Liver (tissue), 9 donors: Measurements from ENCODE around the gene GRID1. TPM values are rescaled to one million over a fixed set of nuclear protein-coding genes. Genes with fewer than 3 reads are reported as not detected.

Source experiments
- DNase-seq: peaks from one replicate; pipeline ENCODE4 v3.0.0-alpha.2; 2017; ENCODE audit warnings: low spot score
- H3K27ac ChIP-seq, 2 donors: one replicate each; pipeline ENCODE4 v1.7.0; 2013; ENCODE audit warnings: inconsistent platforms in 2 of 2, low read length in 2 of 2, control low read depth in 1 of 2, low read depth in 1 of 2, mild to moderate bottlenecking in 1 of 2
- H3K27me3 ChIP-seq, 4 donors: one replicate each; pipeline versions ENCODE4 v1.6.1 to v1.7.0; 2013; ENCODE audit warnings: low read length in 3 of 4, inconsistent platforms in 1 of 4, mild to moderate bottlenecking in 1 of 4, moderate library complexity in 1 of 4; ENCODE audit not compliant: control insufficient read depth in 4 of 4, insufficient read depth in 4 of 4
- H3K36me3 ChIP-seq, 4 donors: one replicate each; pipeline versions ENCODE4 v1.6.1 to v1.7.0; 2013; ENCODE audit warnings: low read length in 3 of 4, mild to moderate bottlenecking in 3 of 4, low read depth in 1 of 4, moderate library complexity in 1 of 4; ENCODE audit not compliant: control insufficient read depth in 4 of 4, insufficient read depth in 3 of 4
- H3K4me1 ChIP-seq, 4 donors: one replicate each; pipeline versions ENCODE4 v1.6.1 to v1.7.0; 2013; ENCODE audit warnings: low read length in 3 of 4, mild to moderate bottlenecking in 3 of 4, moderate library complexity in 1 of 4; ENCODE audit not compliant: control insufficient read depth in 4 of 4, insufficient read depth in 4 of 4
- H3K4me3 ChIP-seq, 3 donors: one replicate each; pipeline versions ENCODE4 v1.6.1 to v1.7.0; 2013; ENCODE audit warnings: low read length in 3 of 3, control low read depth in 1 of 3, low read depth in 1 of 3, mild to moderate bottlenecking in 1 of 3
- H3K9ac ChIP-seq, 2 donors: one replicate each; pipeline ENCODE4 v1.7.0; 2013; ENCODE audit warnings: low read length in 2 of 2, mild to moderate bottlenecking in 2 of 2, moderate library complexity in 2 of 2, control low read depth in 1 of 2, low read depth in 1 of 2
- H3K9me3 ChIP-seq, 4 donors: one replicate each; pipeline versions ENCODE4 v1.6.1 to v1.7.0; 2013; ENCODE audit warnings: low read length in 3 of 4; ENCODE audit not compliant: control insufficient read depth in 4 of 4
- ATF3 ChIP-seq: IDR thresholded peaks from 2 replicates; pipeline ENCODE4 v1.6.1; 2016; ENCODE audit warnings: antibody characterized with exemption
- CTCF ChIP-seq: fragments of 150-350 bp; IDR thresholded peaks from 2 replicates; pipeline ENCODE4 v1.5.1; 2017; ENCODE audit warnings: improper control_type of control experiment, low read depth, low read length; ENCODE audit not compliant: missing input control
- FOXA1 ChIP-seq: IDR thresholded peaks from 2 replicates; pipeline ENCODE4 v1.6.1; 2016; ENCODE audit warnings: antibody characterized with exemption
- HNF4G ChIP-seq: IDR thresholded peaks from 2 replicates; pipeline ENCODE4 v1.6.1; 2016; ENCODE audit warnings: antibody characterized with exemption
- JUND ChIP-seq, 2 donors: IDR thresholded peaks; 2 replicates each; pipeline ENCODE4 v1.6.1; 2016; ENCODE audit warnings: antibody characterized with exemption in 2 of 2
- NR2F2 ChIP-seq: IDR thresholded peaks from 2 replicates; pipeline ENCODE4 v1.6.1; 2016; ENCODE audit warnings: antibody characterized with exemption
- RAD21 ChIP-seq, 2 donors: IDR thresholded peaks; 2 replicates each; pipeline ENCODE4 v1.6.1; 2016; ENCODE audit warnings: antibody characterized with exemption in 2 of 2, mild to moderate bottlenecking in 2 of 2
- REST ChIP-seq: IDR thresholded peaks from 2 replicates; pipeline ENCODE4 v1.6.1; 2016; ENCODE audit warnings: antibody characterized with exemption, mild to moderate bottlenecking
- SP1 ChIP-seq: IDR thresholded peaks from 2 replicates; pipeline ENCODE4 v1.6.1; 2018; ENCODE audit warnings: antibody characterized with exemption, mild to moderate bottlenecking
- TAF1 ChIP-seq: conservative IDR thresholded peaks from 2 replicates; pipeline ENCODE4 v1.6.1; 2016; ENCODE audit warnings: antibody characterized with exemption, mild to moderate bottlenecking
- YY1 ChIP-seq: IDR thresholded peaks from 2 replicates; pipeline ENCODE4 v1.6.1; 2016; ENCODE audit warnings: antibody characterized with exemption, mild to moderate bottlenecking
- ZBTB33 ChIP-seq: IDR thresholded peaks from 2 replicates; pipeline ENCODE4 v1.6.1; 2016; ENCODE audit warnings: antibody characterized with exemption
- WGBS: extraction: QIAGEN DNeasy Blood & Tissue Kit; methylation state at CpG from one replicate; pipeline ENCODE4 v1.1.7; 2013; 5-methylcytosine and 5-hydroxymethylcytosine counted together
- polyA plus RNA-seq, 2 donors: library from polyadenylated mRNA; stranded (reverse) in 1 of 2; unstranded in 1 of 2; fragments of 200-250 nt in 1 of 2; fragments of >200 nt in 1 of 2; fragmentation: Nextera tagmentation in 1 of 2; extraction: Ambion mirVana in 1 of 2; gene quantifications; one replicate each; pipeline versions ENCODE4 v1.2.1 to v1.2.3, GENCODE V29; 2013 to 2015
- total RNA-seq, 2 donors: library from RNA; depleted of rRNA; stranded (reverse); fragments of >200 nt; gene quantifications; one replicate each; pipeline ENCODE4 v1.2.3, GENCODE V29; 2014
- donor health status: healthy.
- donor health status: healthy.
- donor health status: healthy.
- donor health status: healthy.
- donor health status: healthy.

Gene GRID1
- total and polyA plus RNA-seq, 4 donors, result 0.09 to 0.17 (median 0.14) TPM; not detected in 1

- TF ChIP-seq REST (no peak), JUND (IDR thresholded peaks at IDR 0.05) (no peak), RAD21 (IDR thresholded peaks at IDR 0.05) (no peak)
Observed at GRCh38 chr10:86286236-86287109, 80.1 kb downstream of the GRID1 start (continued).

GRCh38 chr10:86285136-86285790, 81.3 kb downstream of the GRID1 start:
- Histone ChIP-seq H3K9ac (no peak overlapping the region), H3K27ac (no peak overlapping the region), H3K4me3 (no peak overlapping the region), H3K4me1 (no peaks in the 10 kb centered on the region), H3K9me3 (peaks cover 0 to 3% (median 1%) of the 10 kb centered on the region in 4 donors), H3K36me3 (no peaks in the 10 kb centered on the region), H3K27me3 (no peaks in the 10 kb centered on the region)
- DNase-seq, result peak; percentile 13
- TF ChIP-seq HNF4G (no peak), YY1 (no peak), JUND (IDR thresholded peaks at IDR 0.05) (no peak)
- 79% methylated on average over 10 of the region's 10 CpGs for WGBS

GRCh38 chr10:86284355-86285105, 82.1 kb downstream of the GRID1 start:
- Histone ChIP-seq H3K4me3 (no peak overlapping the region), H3K27me3 (no peaks in the 10 kb centered on the region), H3K9ac (no peak overlapping the region), H3K36me3 (no peaks in the 10 kb centered on the region), H3K4me1 (no peaks in the 10 kb centered on the region), H3K27ac (no peak overlapping the region), H3K9me3 (peaks cover 0 to 10% (median 2%) of the 10 kb centered on the region in 4 donors)
- TF ChIP-seq HNF4G (no peak), REST (no peak), ATF3 (no peak), ZBTB33 (no peak), YY1 (no peak), CTCF (no peak), RAD21 (IDR thresholded peaks at IDR 0.05) (no peak), NR2F2 (no peak), SP1 (no peak), TAF1 (no peak), FOXA1 (no peak)
- 63% methylated on average over 11 of the region's 11 CpGs for WGBS
- DNase-seq, result peak; percentile 20
